H9 (cell line): ENCODE measurements around the gene MRPS35. TPM values are rescaled to one million over a fixed set of nuclear protein-coding genes. Genes with fewer than 3 reads are reported as not detected.

Source experiments
- DNase-seq: peaks from one replicate; pipeline ENCODE4 v3.0.0-alpha.2; 2017
- H2AFZ ChIP-seq: one replicate; pipeline ENCODE4 v1.6.1; 2013; ENCODE audit warnings: mild to moderate bottlenecking, low read length, control low read depth, moderate library complexity
- H2AK5ac ChIP-seq: 2 replicates; pipeline ENCODE4 v1.6.1; 2013; ENCODE audit warnings: low read length, control low read depth, mixed read lengths; ENCODE audit not compliant: insufficient read length
- H2BK120ac ChIP-seq: one replicate; pipeline ENCODE4 v1.6.1; 2013; ENCODE audit warnings: low read depth, mild to moderate bottlenecking, low read length, control low read depth, inconsistent platforms; ENCODE audit not compliant: poor library complexity, severe bottlenecking
- H2BK12ac ChIP-seq: 2 replicates; pipeline ENCODE4 v1.6.1; 2013; ENCODE audit warnings: low read length, control low read depth, mixed read lengths, low read depth; ENCODE audit not compliant: insufficient read length
- H2BK15ac ChIP-seq: 2 replicates; pipeline ENCODE4 v1.6.1; 2013; ENCODE audit warnings: low read depth, low read length, control low read depth
- H2BK20ac ChIP-seq: one replicate; pipeline ENCODE4 v1.6.1; 2013; ENCODE audit warnings: low read depth, mild to moderate bottlenecking, low read length, control low read depth, inconsistent platforms; ENCODE audit not compliant: poor library complexity, severe bottlenecking
- H2BK5ac ChIP-seq: 2 replicates; pipeline ENCODE4 v1.6.1; 2013; ENCODE audit warnings: low read length, control low read depth, mixed read lengths; ENCODE audit not compliant: insufficient read length
- H3K14ac ChIP-seq: 2 replicates; pipeline ENCODE4 v1.6.1; 2013; ENCODE audit warnings: low read length, control low read depth; ENCODE audit not compliant: insufficient read depth
- H3K18ac ChIP-seq: 2 replicates; pipeline ENCODE4 v1.6.1; 2013; ENCODE audit warnings: low read depth, mild to moderate bottlenecking, mixed read lengths, low read length, control low read depth; ENCODE audit not compliant: insufficient read length
- H3K23ac ChIP-seq: 2 replicates; pipeline ENCODE4 v1.6.1; 2013; ENCODE audit warnings: low read length, control low read depth, mixed read lengths, low read depth; ENCODE audit not compliant: insufficient read length
- H3K23me2 ChIP-seq: 2 replicates; pipeline ENCODE4 v1.6.1; 2013; ENCODE audit warnings: low read depth, mild to moderate bottlenecking, mixed read lengths, low read length, control low read depth; ENCODE audit not compliant: insufficient read length, poor library complexity, severe bottlenecking
- H3K27ac ChIP-seq: 2 replicates; pipeline ENCODE4 v1.5.1; 2013; ENCODE audit warnings: low read length, control low read depth, mixed read lengths, low read depth; ENCODE audit not compliant: insufficient read length
- H3K27me3 ChIP-seq: 2 replicates; pipeline ENCODE4 v1.6.1; 2013; ENCODE audit warnings: low read length, control low read depth, inconsistent platforms; ENCODE audit not compliant: insufficient read depth
- H3K4ac ChIP-seq: 2 replicates; pipeline ENCODE4 v1.6.1; 2013; ENCODE audit warnings: low read depth, mild to moderate bottlenecking, control low read depth, inconsistent platforms, low read length, moderate library complexity
- H3K4me1 ChIP-seq: 2 replicates; pipeline ENCODE4 v1.6.1; 2013; ENCODE audit warnings: low read length, control low read depth, inconsistent platforms; ENCODE audit not compliant: insufficient read depth
- H3K4me2 ChIP-seq: 2 replicates; pipeline ENCODE4 v1.6.1; 2013; ENCODE audit warnings: low read length, control low read depth, mixed read lengths; ENCODE audit not compliant: insufficient read length, insufficient read depth
- H3K56ac ChIP-seq: 2 replicates; pipeline ENCODE4 v1.6.1; 2013; ENCODE audit warnings: low read depth, mild to moderate bottlenecking, mixed read lengths, low read length, control low read depth; ENCODE audit not compliant: insufficient read length
- H3K79me1 ChIP-seq: 2 replicates; pipeline ENCODE4 v1.6.1; 2013; ENCODE audit warnings: low read depth, mild to moderate bottlenecking, moderate library complexity, low read length, control low read depth, inconsistent platforms; ENCODE audit not compliant: insufficient read depth, poor library complexity, severe bottlenecking
- H3K79me2 ChIP-seq: 2 replicates; pipeline ENCODE4 v1.6.1; 2013; ENCODE audit warnings: low read length, control low read depth, inconsistent platforms; ENCODE audit not compliant: insufficient read depth
- H3K9ac ChIP-seq: 2 replicates; pipeline ENCODE4 v1.6.1; 2013; ENCODE audit warnings: low read length, control low read depth, mixed read lengths; ENCODE audit not compliant: insufficient read length; ENCODE audit errors: extremely low read depth
- H3K9me3 ChIP-seq: one replicate; pipeline ENCODE4 v1.6.1; 2013; ENCODE audit warnings: low read depth, low read length, inconsistent platforms; ENCODE audit not compliant: control insufficient read depth
- H3T11ph ChIP-seq: one replicate; pipeline ENCODE4 v1.6.1; 2013; ENCODE audit warnings: mild to moderate bottlenecking, low read length, control low read depth, inconsistent platforms
- H4K20me1 ChIP-seq: one replicate; pipeline ENCODE4 v1.6.1; 2013; ENCODE audit not compliant: control insufficient read depth, insufficient read length, insufficient read depth
- H4K5ac ChIP-seq: 2 replicates; pipeline ENCODE4 v1.6.1; 2013; ENCODE audit warnings: low read depth, mild to moderate bottlenecking, mixed read lengths, low read length, control low read depth; ENCODE audit not compliant: insufficient read length
- H4K8ac ChIP-seq: replicated peaks from 2 replicates; pipeline ENCODE4 v1.6.1; 2013; ENCODE audit warnings: low read length, control low read depth, mixed read lengths, low read depth; ENCODE audit not compliant: insufficient read length
- H4K91ac ChIP-seq: 2 replicates; pipeline ENCODE4 v1.6.1; 2013; ENCODE audit warnings: low read depth, mild to moderate bottlenecking, moderate library complexity, mixed read lengths, low read length, control low read depth; ENCODE audit not compliant: insufficient read length
- H3K27ac Mint-ChIP-seq, 3 experiments: 2 replicates in 2 of 3; 3 replicates in 1 of 3; pipeline ENCODE4 v1.8.0; 2020 to 2021; ENCODE audit warnings: mixed read lengths in 3 of 3, mild to moderate bottlenecking in 1 of 3, moderate library complexity in 1 of 3
- H3K27me3 Mint-ChIP-seq: 2 replicates; pipeline ENCODE4 v1.8.0; 2021; ENCODE audit warnings: low read depth, mild to moderate bottlenecking, moderate library complexity, mixed read lengths
- H3K36me3 Mint-ChIP-seq, 3 experiments: 2 replicates in 2 of 3; 3 replicates in 1 of 3; pipeline ENCODE4 v1.8.0; 2020 to 2021; ENCODE audit warnings: low read depth in 3 of 3, mixed read lengths in 3 of 3; ENCODE audit not compliant: insufficient read depth in 1 of 3
- H3K4me1 Mint-ChIP-seq, 2 experiments: 2 replicates each; pipeline ENCODE4 v1.8.0; 2020; ENCODE audit warnings: mixed read lengths in 2 of 2
- H3K4me3 Mint-ChIP-seq, 2 experiments: 2 replicates in 1 of 2; 3 replicates in 1 of 2; pipeline ENCODE4 v1.8.0; 2020 to 2021; ENCODE audit warnings: mild to moderate bottlenecking in 2 of 2, mixed read lengths in 2 of 2, moderate library complexity in 1 of 2
- H3K9me3 Mint-ChIP-seq, 2 experiments: 2 replicates in 1 of 2; 3 replicates in 1 of 2; pipeline ENCODE4 v1.8.0; 2020; ENCODE audit warnings: mild to moderate bottlenecking in 2 of 2, mixed read lengths in 2 of 2, moderate library complexity in 1 of 2
- CTCF ChIP-seq: fragments of 200-600 bp; sonication (generic); conservative IDR thresholded peaks from 3 replicates; pipeline ENCODE4 v1.8.0; 2021; ENCODE audit warnings: antibody characterized with exemption, mild to moderate bottlenecking
- WGBS: extraction: QIAGEN DNeasy Blood & Tissue Kit; methylation state at CpG from one replicate; pipeline ENCODE4 v1.1.7; 2013; ENCODE audit warnings: missing lambda C conversion rate, low lambda C conversion rate, mixed read lengths; ENCODE audit not compliant: insufficient read length; ENCODE audit errors: extremely low coverage; 5-methylcytosine and 5-hydroxymethylcytosine counted together
- total RNA-seq: library from RNA; stranded (reverse); gene quantifications from 2 replicates; pipeline ENCODE4 v1.2.1, GENCODE V29; 2021

Gene MRPS35
- total RNA-seq, 1 experiment from 2014 or later, result 45.4 TPM

- no peak overlapping the region for H3K4ac ChIP-seq
- no peak overlapping the region for H2BK120ac ChIP-seq
- no peak overlapping the region for H2BK15ac ChIP-seq
- no peak overlapping the region for H4K5ac ChIP-seq
- H3K27ac Mint-ChIP-seq, result no peak overlapping the region
- H3K79me1 ChIP-seq, result no peaks in the 10 kb centered on the region
- peaks cover 7 to 41% (median 27%) of the 10 kb centered on the region in 3 experiments; a peak in 6 of 7 replicates for H3K36me3 Mint-ChIP-seq
- no peak overlapping the region for H3K18ac ChIP-seq
- TF ChIP-seq CTCF, result no peak
- H3K27ac ChIP-seq, result no peak overlapping the region
- H3K9ac ChIP-seq, result no peak overlapping the region
- no peak overlapping the region for H3K4me3 Mint-ChIP-seq
- no peaks in the 10 kb centered on the region for H3K9me3 Mint-ChIP-seq
- no peak overlapping the region for H2AK5ac ChIP-seq
- H2AFZ ChIP-seq, result no peak overlapping the region
- no peak overlapping the region for H2BK20ac ChIP-seq
- H3K4me1 Mint-ChIP-seq, result peaks cover 16 to 23% of the 10 kb centered on the region in 2 experiments
- no peak overlapping the region for H4K91ac ChIP-seq
- H4K8ac ChIP-seq, result no peak overlapping the region
- H3K4me2 ChIP-seq, result no peak overlapping the region
- DNase-seq, result no peak
- no peaks in the 10 kb centered on the region for H3K27me3 Mint-ChIP-seq
- peaks cover 1% of the 10 kb centered on the region for H3K23me2 ChIP-seq
- no peak overlapping the region for H3K14ac ChIP-seq
- no peak overlapping the region for H2BK12ac ChIP-seq
- H4K20me1 ChIP-seq, result no peaks in the 10 kb centered on the region
- WGBS, result no CpG with 5 or more reads among the region's 3 CpGs
- H3K27me3 ChIP-seq, result no peaks in the 10 kb centered on the region
- no peak overlapping the region for H3K56ac ChIP-seq
- no peak overlapping the region for H3K23ac ChIP-seq
- H3K4me1 ChIP-seq, result peaks cover 3% of the 10 kb centered on the region; the same call in 1 of the 2 replicates
- no peaks in the 10 kb centered on the region for H3K9me3 ChIP-seq
- peaks cover 8% of the 10 kb centered on the region; the same call in 1 of the 2 replicates for H3K79me2 ChIP-seq
- H3T11ph ChIP-seq, result no peak overlapping the region
- H2BK5ac ChIP-seq, result no peak overlapping the region
Observed at GRCh38 chr12:27785882-27786570, 75.4 kb downstream of the MRPS35 start.
